Esophagus muscularis mucosa (tissue), 4 donors: ENCODE measurements around the gene LCN6. TPM values are rescaled to one million over a fixed set of nuclear protein-coding genes. Genes with fewer than 3 reads are reported as not detected.
"Not testable (repeated sequence)": the region's sequence is repeated elsewhere in the genome, so short reads cannot be mapped to it uniquely, and the experiment has no call there.

Experiments used
- DNase-seq: peaks from one replicate; pipeline ENCODE4 v3.0.0-alpha.2; 2017; ENCODE audit errors: extremely low spot score
- H3K27ac ChIP-seq, 4 donors: fragments of 200-600 bp; sonication (generic); replicated peaks in 1 of 4; 1 replicate in 3 of 4; 2 replicates in 1 of 4; pipeline ENCODE4 v1.5.1; 2016 to 2019; ENCODE audit warnings: mild to moderate bottlenecking in 1 of 4
- H3K27me3 ChIP-seq, 4 donors: fragments of 200-600 bp; sonication (generic); one replicate each; pipeline versions ENCODE4 v1.5.1 to v1.6.0; 2016 to 2019
- H3K36me3 ChIP-seq, 4 donors: fragments of 200-600 bp; sonication (generic); one replicate each; pipeline ENCODE4 v1.5.1; 2016 to 2019
- H3K4me1 ChIP-seq, 4 donors: fragments of 200-600 bp; sonication (generic); one replicate each; pipeline ENCODE4 v1.5.1; 2016 to 2019
- H3K4me3 ChIP-seq, 4 donors: fragments of 200-600 bp; sonication (generic); 1 replicate in 2 of 4; 2 replicates in 2 of 4; pipeline ENCODE4 v1.5.1; 2016 to 2019; ENCODE audit warnings: mild to moderate bottlenecking in 4 of 4, moderate library complexity in 1 of 4
- H3K9me3 ChIP-seq, 4 donors: fragments of 200-600 bp; sonication (generic); 1 replicate in 3 of 4; 2 replicates in 1 of 4; pipeline ENCODE4 v1.5.1; 2016 to 2019
- CTCF ChIP-seq, 3 experiments: fragments of 200-600 bp in 2 of 3; fragments of 450-650 bp in 1 of 3; sonication (generic) in 2 of 3; IDR thresholded peaks; one replicate each; pipeline ENCODE4 v1.5.1; 2017 to 2019; ENCODE audit warnings: antibody characterized with exemption in 3 of 3, mild to moderate bottlenecking in 2 of 3, moderate library complexity in 1 of 3
- EP300 ChIP-seq: sonication (generic); formaldehyde crosslinking; IDR thresholded peaks from one replicate; pipeline ENCODE4 v1.6.1; 2017; ENCODE audit warnings: antibody characterized with exemption
- POLR2A ChIP-seq: fragments of 450-650 bp; IDR thresholded peaks from one replicate; pipeline ENCODE4 v1.6.1; 2017; ENCODE audit warnings: antibody characterized with exemption, moderate library complexity, mild to moderate bottlenecking, low read depth
- POLR2AphosphoS5 ChIP-seq, 2 donors: sonication (generic); formaldehyde crosslinking; IDR thresholded peaks; one replicate each; pipeline ENCODE4 v1.6.1; 2017; ENCODE audit warnings: antibody characterized with exemption in 2 of 2
- WGBS: methylation state at CpG from one replicate; pipeline ENCODE4 v1.1.5; 2018; 5-methylcytosine and 5-hydroxymethylcytosine counted together
- intact Hi-C: fragments of 100-400 bp; cut with DNase I; formaldehyde crosslinking; loops from one replicate; pipeline ENCODE4 v1.15.1; 2023
- total RNA-seq, 4 donors: library from RNA; depleted of rRNA; stranded (reverse); fragments of >200 nt; gene quantifications; one replicate each; pipeline versions ENCODE4 v1.1.0 to v1.2.1, GENCODE V29; 2016

Gene LCN6
- total RNA-seq, 4 donors from 2014 or later: 12.5 to 32.0 (median 23.9) TPM

GRCh38 chr9:136762221-136762691 lies 13.9 kb upstream of the LCN6 start:
- intact Hi-C loops: no loop called here
- WGBS: 76% methylated on average over 10 of the region's 17 CpGs
- H3K4me3 ChIP-seq: no peak overlapping the region
- no peak overlapping the region for H3K27ac ChIP-seq
- H3K36me3 ChIP-seq: no peaks in the 10 kb centered on the region
- no peaks in the 10 kb centered on the region for H3K9me3 ChIP-seq
- H3K4me1 ChIP-seq: peaks cover 0 to 22% (median 15%) of the 10 kb centered on the region in 4 donors
- peaks cover 0 to 76% (median 8%) of the 10 kb centered on the region in 4 donors for H3K27me3 ChIP-seq
- DNase-seq: no peak
- TF ChIP-seq POLR2AphosphoS5 (IDR thresholded peaks at IDR 0.05) (no peak), POLR2A (no peak), EP300 (no peak), CTCF (IDR thresholded peaks at IDR 0.05) (no peak)

GRCh38 chr9:136761545-136761981 lies 13.2 kb upstream of the LCN6 start:
- no peak for DNase-seq
- Histone ChIP-seq H3K36me3 (no peaks in the 10 kb centered on the region), H3K27ac (no peak overlapping the region), H3K4me1 (peaks cover 0 to 22% (median 15%) of the 10 kb centered on the region in 4 donors), H3K9me3 (peaks cover 0 to under 1% (median 0%) of the 10 kb centered on the region in 4 donors), H3K27me3 (peaks cover 0 to 74% (median 8%) of the 10 kb centered on the region in 4 donors), H3K4me3 (no peak overlapping the region)
- TF ChIP-seq POLR2AphosphoS5 (IDR thresholded peaks at IDR 0.05): no peak
- no peak for TF ChIP-seq CTCF (IDR thresholded peaks at IDR 0.05)
- no peak for TF ChIP-seq POLR2A
- TF ChIP-seq EP300: no peak
- intact Hi-C loops: no loop called here
- 100% methylated on average over 2 of the region's 13 CpGs for WGBS

- H3K4me3 ChIP-seq, intact Hi-C loops, H3K36me3 ChIP-seq, DNase-seq, H3K27ac ChIP-seq, H3K9me3 ChIP-seq: not testable (repeated sequence)
- peaks cover 0 to 22% (median 15%) of the 10 kb centered on the region in 4 donors for H3K4me1 ChIP-seq
- WGBS: 48% methylated on average over 15 of the region's 22 CpGs
- H3K27me3 ChIP-seq: peaks cover 0 to 76% (median 8%) of the 10 kb centered on the region in 4 donors
- TF ChIP-seq CTCF (IDR thresholded peaks at IDR 0.05): peak in 2 of 3 experiments; percentile 19 to 45
Observed at GRCh38 chr9:136760834-136761544, 12.7 kb upstream of the LCN6 start.

- Histone ChIP-seq H3K4me3 (no peak overlapping the region), H3K4me1 (peaks cover 0 to 22% (median 15%) of the 10 kb centered on the region in 4 donors), H3K36me3 (no peaks in the 10 kb centered on the region), H3K27ac (no peak overlapping the region), H3K9me3 (peaks cover 0 to 11% (median 3%) of the 10 kb centered on the region in 4 donors), H3K27me3 (peaks cover 0 to 73% (median 8%) of the 10 kb centered on the region in 4 donors)
- intact Hi-C loops: no loop called here
- TF ChIP-seq POLR2A: no peak
- TF ChIP-seq CTCF (IDR thresholded peaks at IDR 0.05): no peak
- TF ChIP-seq POLR2AphosphoS5 (IDR thresholded peaks at IDR 0.05): no peak
- TF ChIP-seq EP300: no peak
- DNase-seq: no peak
- WGBS: 79% methylated on average over 14 of the region's 25 CpGs
Observed at GRCh38 chr9:136760424-136760823, 12.1 kb upstream of the LCN6 start.
